ENCODE measurements around the gene FXYD5. TPM values are rescaled to one million over a fixed set of nuclear protein-coding genes. Genes with fewer than 3 reads are reported as not detected.
"Not testable (repeated sequence)": the region's sequence is repeated elsewhere in the genome, so short reads cannot be mapped to it uniquely, and the experiment has no call there.

The FXYD5 gene
- total RNA-seq, 2 donors from 2014 or later, result 14.9 to 18.3 TPM

GRCh38 chr19:35146746-35147459 lies 7.6 kb upstream of the FXYD5 start:
- no peak for ATAC-seq
- no peak for DNase-seq
- intact Hi-C loops (cut with DNase I, micrococcal nuclease), result loop anchor here in 1 of 2 donors (10.0 kb wide), 2 partner anchors 82 to 128 kb away; no protein-coding TSS in a partner anchor

DNA sequence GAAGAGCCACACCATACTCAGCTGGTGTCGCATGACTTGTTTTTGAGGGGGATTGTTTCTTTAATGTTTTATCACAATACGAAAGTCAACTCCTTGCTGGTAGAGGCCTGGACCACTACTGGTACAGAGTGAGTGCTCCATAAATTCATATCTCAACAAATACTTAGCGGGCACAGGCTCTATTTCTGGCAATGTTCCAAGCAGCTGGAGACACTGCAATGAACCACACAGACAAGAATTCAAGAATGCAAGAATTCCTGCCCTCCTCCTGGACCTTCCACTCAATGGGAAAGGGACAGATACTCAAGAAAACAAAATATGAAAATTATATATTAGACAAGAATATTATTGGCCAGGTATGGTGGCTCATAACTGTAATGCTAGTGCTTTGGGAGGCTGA lies 5.1 kb upstream of the FXYD5 start:
- DNase-seq, result no peak
- no peak for ATAC-seq
- intact Hi-C loops (cut with DNase I, micrococcal nuclease), result loop anchor here in 1 of 2 donors (10.0 kb wide), 2 partner anchors 85 to 125 kb away; no protein-coding TSS in a partner anchor

- ATAC-seq (no peak), DNase-seq (no peak)
- intact Hi-C loops (cut with DNase I, micrococcal nuclease), result no loop called here
Measured at GRCh38 chr19:35150445-35150844, 4.1 kb upstream of the FXYD5 start.

GRCh38 chr19:35151273-35152065 lies 3.1 kb upstream of the FXYD5 start:
- DNase-seq (no peak), ATAC-seq (no peak)
- intact Hi-C loops (cut with DNase I, micrococcal nuclease), result no loop called here

- DNase-seq; intact Hi-C loops (cut with DNase I, micrococcal nuclease); ATAC-seq: not testable (repeated sequence)
Measured at GRCh38 chr19:35153129-35153522, 1.4 kb upstream of the FXYD5 start.

DNA sequence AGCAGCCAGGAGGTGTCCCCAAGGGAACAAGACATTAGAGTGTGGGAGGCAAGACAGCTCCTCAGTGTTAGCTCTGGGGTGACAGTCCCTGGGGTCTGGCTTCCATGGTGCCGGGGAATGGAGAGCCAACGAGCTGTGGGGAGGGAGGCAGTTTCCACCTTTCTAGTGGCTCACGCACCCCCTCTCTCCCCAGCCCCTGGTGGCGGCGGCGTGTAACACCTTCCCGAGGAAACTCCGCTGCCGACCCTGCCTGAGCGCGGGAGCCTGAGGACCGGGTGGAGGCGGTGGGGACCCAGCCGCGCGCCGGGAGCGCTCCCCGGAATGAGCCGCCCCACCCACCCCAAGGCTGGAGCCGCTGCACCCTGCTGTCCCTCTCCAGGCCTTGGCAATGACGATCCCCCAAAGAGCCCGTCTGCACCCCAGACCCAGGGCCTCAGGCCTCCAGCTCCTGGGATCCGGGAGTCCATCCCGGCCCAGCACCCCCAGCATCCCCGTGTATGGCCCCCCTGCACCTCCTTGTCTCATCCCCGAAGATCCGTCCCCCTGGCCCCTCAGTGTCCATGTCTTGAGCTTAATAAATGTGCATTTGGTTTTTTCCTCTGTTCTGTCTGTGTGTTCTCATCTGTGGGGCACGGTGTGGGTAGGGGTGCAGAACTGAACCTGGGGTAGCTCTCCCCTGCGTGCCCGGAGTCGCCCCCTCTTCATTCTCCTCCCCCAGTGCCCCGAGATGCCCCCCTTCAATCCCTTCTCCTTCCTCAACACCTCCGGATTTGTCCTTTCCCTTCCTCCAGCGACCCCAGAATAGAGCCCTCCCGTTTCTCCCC lies 622 bp upstream of the FXYD5 start:
- peak; percentile 54 for ATAC-seq
- DNase-seq, result peak; percentile 35 to 55
- intact Hi-C loops (cut with DNase I, micrococcal nuclease), result no loop called here

GRCh38 chr19:35155441-35155840 lies 906 bp downstream of the FXYD5 start:
- peak in 1 of 2 donors; percentile 29 for DNase-seq
- intact Hi-C loops (cut with DNase I, micrococcal nuclease), result no loop called here
- ATAC-seq, result no peak

- no peak for DNase-seq
- intact Hi-C loops (cut with DNase I, micrococcal nuclease), result no loop called here
- ATAC-seq, result no peak
Measured at GRCh38 chr19:35155981-35156672, 1.6 kb downstream of the FXYD5 start.

GRCh38 chr19:35156673-35157014 lies 2.1 kb downstream of the FXYD5 start:
- ATAC-seq (no peak), DNase-seq (no peak)
- intact Hi-C loops (cut with DNase I, micrococcal nuclease), result no loop called here

GRCh38 chr19:35157431-35157830 lies 2.9 kb downstream of the FXYD5 start:
- ATAC-seq (no peak), DNase-seq (no peak)
- intact Hi-C loops (cut with DNase I, micrococcal nuclease), result no loop called here

- DNase-seq (no peak), ATAC-seq (no peak)
- intact Hi-C loops (cut with DNase I, micrococcal nuclease), result no loop called here
Measured at GRCh38 chr19:35159606-35160005, 5.1 kb downstream of the FXYD5 start.

DNA sequence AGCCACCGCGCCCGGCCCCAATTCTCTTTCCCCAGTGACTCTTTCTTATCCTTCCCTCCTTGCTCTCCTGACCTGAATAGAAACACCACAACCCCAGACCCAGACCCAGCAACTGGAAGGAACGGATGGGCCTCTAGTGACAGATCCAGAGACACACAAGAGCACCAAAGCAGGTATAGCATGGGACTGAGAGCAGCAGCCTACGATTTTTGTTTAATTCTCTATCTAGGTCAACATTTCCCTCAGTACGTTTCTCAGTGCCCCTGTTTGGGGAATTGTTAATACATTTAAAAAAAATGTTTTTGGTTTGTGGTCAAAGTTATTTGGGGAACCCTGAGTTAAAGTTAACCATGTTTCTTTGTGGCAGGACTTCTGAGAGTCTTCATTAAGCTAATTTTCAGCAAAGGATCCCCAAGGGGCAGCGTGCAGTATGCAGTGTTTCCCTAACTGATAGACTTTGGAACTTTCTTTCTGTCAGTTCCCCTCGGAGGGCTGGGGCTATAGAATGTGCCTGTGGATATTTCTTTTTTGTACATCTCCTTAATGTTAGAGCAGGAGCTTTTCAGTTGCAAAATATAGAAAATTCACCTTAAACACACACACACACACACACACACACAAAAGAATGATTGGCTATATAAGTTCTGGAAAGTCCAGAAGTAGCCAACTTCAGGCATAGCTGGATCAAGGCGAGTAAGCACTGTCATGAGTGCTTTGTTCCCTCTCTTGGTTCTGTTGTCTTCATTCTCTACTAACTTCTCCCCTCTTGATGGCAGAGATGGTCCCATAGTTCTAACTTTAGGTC lies 6.3 kb downstream of the FXYD5 start:
- no peak for ATAC-seq
- intact Hi-C loops (cut with DNase I, micrococcal nuclease), result no loop called here

GRCh38 chr19:35161434-35161743 lies 6.9 kb downstream of the FXYD5 start:
- DNase-seq (no peak), ATAC-seq (no peak)
- intact Hi-C loops (cut with DNase I, micrococcal nuclease), result no loop called here

More for the DNA sequence above, 6.3 kb downstream of the FXYD5 start:
- no peak for DNase-seq

GRCh38 chr19:35162471-35163326 lies 8.2 kb downstream of the FXYD5 start:
- ATAC-seq, result no peak
- intact Hi-C loops (cut with DNase I, micrococcal nuclease), result no loop called here
- no peak for DNase-seq

GRCh38 chr19:35164418-35164817 lies 9.9 kb downstream of the FXYD5 start:
- DNase-seq (no peak), ATAC-seq (no peak)
- intact Hi-C loops (cut with DNase I, micrococcal nuclease), result no loop called here

GRCh38 chr19:35165200-35166058 lies 10.9 kb downstream of the FXYD5 start:
- DNase-seq, result no peak
- intact Hi-C loops (cut with DNase I, micrococcal nuclease), result no loop called here
- no peak for ATAC-seq

Data from left colon (tissue), 2 donors.